SK-N-SH (cell line): ENCODE results near the gene CCP110.

Experiments used
- CHD2 ChIP-seq: fragments of 150-350 bp; IDR thresholded peaks from 2 replicates; pipeline ENCODE4 v1.6.1; 2018; ENCODE audit warnings: low read length; ENCODE audit not compliant: partially characterized antibody
- CTCF ChIP-seq: fragments of 200-600 bp; sonication (generic); IDR thresholded peaks from 2 replicates; pipeline ENCODE4 v1.6.1; 2017; ENCODE audit warnings: antibody characterized with exemption, mild to moderate bottlenecking, moderate library complexity
- JUND ChIP-seq: IDR thresholded peaks from 2 replicates; pipeline ENCODE4 v1.4.0; 2012

- TF ChIP-seq CHD2 (no peak), CTCF (no peak), JUND (no peak)
These were observed 58.5 kb downstream of the CCP110 start for GRCh38 chr16:19582050-19582831.
